Measurements from ENCODE around the gene BAZ1B. TPM values are rescaled to one million over a fixed set of nuclear protein-coding genes. Genes with fewer than 3 reads are reported as not detected.
"Not testable (repeated sequence)": the region's sequence is repeated elsewhere in the genome, so short reads cannot be mapped to it uniquely, and the experiment has no call there.

The BAZ1B gene
- total RNA-seq, 1 donor from 2014 or later = 55.7 TPM

GRCh38 chr7:73567140-73567539 is 45.0 kb upstream of the BAZ1B start:
- peaks cover 29% of the 10 kb centered on the region for H3K36me3 ChIP-seq

GRCh38 chr7:73566431-73566830 is 44.3 kb upstream of the BAZ1B start:
- H3K4me1 ChIP-seq; H3K27me3 ChIP-seq; H3K9me3 ChIP-seq; intact Hi-C loops (cut with DNase I); ATAC-seq; H3K27ac ChIP-seq; DNase-seq: not testable (repeated sequence)
- peak overlapping the region; percentile 43 for H3K4me3 ChIP-seq
- H3K36me3 ChIP-seq = peaks cover 22% of the 10 kb centered on the region

More at GRCh38 chr7:73567140-73567539, 45.0 kb upstream of the BAZ1B start:
- no peak overlapping the region for H3K4me3 ChIP-seq
- peaks cover 6% of the 10 kb centered on the region for H3K4me1 ChIP-seq
- DNase-seq (no peak), ATAC-seq (no peak)
- intact Hi-C loops (cut with DNase I) = no loop called here
- no peak overlapping the region for H3K27ac ChIP-seq
- no peaks in the 10 kb centered on the region for H3K9me3 ChIP-seq
- TF ChIP-seq CTCF (IDR thresholded peaks at IDR 0.05) = no peak
- H3K27me3 ChIP-seq = no peaks in the 10 kb centered on the region

- intact Hi-C loops (cut with DNase I) = no loop called here
- H3K9me3 ChIP-seq = no peaks in the 10 kb centered on the region
- peak overlapping the region; percentile 63 for H3K27ac ChIP-seq
- peak overlapping the region; percentile 43 for H3K4me3 ChIP-seq
- ATAC-seq (no peak), DNase-seq (no peak)
- H3K36me3 ChIP-seq = peaks cover 16% of the 10 kb centered on the region
- H3K27me3 ChIP-seq = no peaks in the 10 kb centered on the region
- H3K4me1 ChIP-seq = peaks cover 6% of the 10 kb centered on the region
- no peak for TF ChIP-seq CTCF (IDR thresholded peaks at IDR 0.05)
Observed at GRCh38 chr7:73565675-73566340, 43.7 kb upstream of the BAZ1B start.

DNA sequence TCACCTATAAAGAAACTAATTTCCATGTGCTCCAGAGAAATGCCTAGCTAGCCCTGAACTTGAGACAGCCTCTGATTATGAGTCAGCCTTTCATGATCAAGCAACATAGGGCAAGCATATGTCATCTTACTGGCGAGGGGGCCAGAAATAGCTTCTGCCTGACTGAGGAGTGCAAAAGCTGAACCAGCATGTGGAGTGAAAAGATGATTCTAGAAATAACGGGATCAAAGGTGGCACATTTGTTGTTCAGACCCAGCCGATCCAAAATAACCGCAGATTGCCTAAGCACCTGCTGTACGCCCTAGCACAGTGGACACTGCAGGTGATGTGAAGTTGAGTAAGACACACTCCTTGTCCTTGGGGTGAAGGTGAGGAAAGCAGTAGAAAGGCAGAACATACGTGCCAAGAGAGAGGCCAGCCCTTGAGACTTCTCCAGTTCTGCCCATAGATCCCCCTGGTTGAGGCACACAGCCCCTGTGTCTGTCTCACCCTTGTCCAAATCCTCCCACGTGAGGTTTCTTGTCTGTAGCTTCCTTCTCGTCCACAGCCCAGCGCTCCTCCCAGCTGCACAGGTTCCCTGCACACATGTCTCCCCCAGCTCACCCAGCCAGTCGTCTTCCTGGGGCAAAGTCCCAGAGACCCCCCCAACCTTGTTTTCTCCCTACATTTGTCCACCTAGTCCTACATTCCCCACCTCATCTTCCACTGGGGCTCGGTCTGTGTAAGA is 38.2 kb upstream of the BAZ1B start:
- Histone ChIP-seq H3K4me1 (peaks cover 13% of the 10 kb centered on the region), H3K27me3 (no peaks in the 10 kb centered on the region), H3K9me3 (no peaks in the 10 kb centered on the region), H3K36me3 (no peaks in the 10 kb centered on the region), H3K4me3 (no peak overlapping the region), H3K27ac (no peak overlapping the region)
- intact Hi-C loops (cut with DNase I) = no loop called here
- ATAC-seq (no peak), DNase-seq (no peak)
- TF ChIP-seq CTCF (IDR thresholded peaks at IDR 0.05) = no peak

DNA sequence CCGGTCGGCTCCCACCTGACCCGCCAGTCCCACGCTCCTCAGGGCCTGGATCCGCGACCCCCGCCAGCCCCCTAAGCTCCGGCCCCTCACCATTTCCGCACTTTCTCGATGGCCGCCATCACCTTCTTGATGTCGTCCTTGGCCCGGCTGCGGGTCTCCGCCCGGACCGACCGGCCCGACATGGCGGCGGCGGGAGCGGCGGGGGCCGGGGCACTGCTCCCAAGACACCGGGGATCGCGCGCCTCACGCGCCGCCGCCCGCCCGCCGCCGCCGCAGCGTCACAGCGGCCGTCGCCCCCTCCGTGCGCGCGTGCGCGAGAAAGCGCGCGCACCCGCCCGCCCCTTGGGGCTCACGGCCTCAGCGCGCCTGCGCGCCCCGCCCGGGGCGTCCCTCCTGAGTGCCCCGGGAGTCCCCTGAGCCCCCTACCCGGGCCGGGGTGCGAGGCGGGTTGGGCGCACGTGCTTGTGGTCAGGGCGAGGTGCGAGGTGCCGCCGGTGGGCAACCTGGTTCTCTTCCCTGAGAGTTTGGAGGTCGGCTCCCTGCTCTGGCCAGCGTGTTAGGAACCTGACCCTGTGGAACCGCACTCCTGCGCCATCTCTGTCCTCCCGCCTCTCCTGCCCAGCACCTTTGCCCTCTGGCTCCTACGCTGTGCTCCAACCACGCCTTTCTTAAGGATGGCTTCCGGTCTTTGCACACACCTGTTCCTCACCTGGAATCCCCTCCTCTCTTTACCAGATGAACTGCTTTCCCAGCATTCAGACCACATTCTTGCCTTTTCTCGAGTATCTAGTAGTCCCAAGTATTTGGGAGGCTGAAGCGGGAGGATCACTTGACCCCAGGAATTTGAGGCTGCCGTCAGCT is 35.5 kb upstream of the BAZ1B start, which contains the start of gene BCL7B:
BCL7B (minus strand) TSS at position 294 of the 861 bp plus-strand sequence; CDS start at position 182, 112 bp downstream.
- Histone ChIP-seq H3K27ac (peak within 1 kb of the TSS; percentile 97), H3K4me1 (peaks cover 19% of the 10 kb centered on the region), H3K9me3 (no peaks in the 10 kb centered on the region), H3K36me3 (peaks cover 20% of the 10 kb centered on the region), H3K27me3 (no peaks in the 10 kb centered on the region), H3K4me3 (peak within 1 kb of the TSS; percentile 89)
- intact Hi-C loops (cut with DNase I) = no loop called here
- no peak for TF ChIP-seq CTCF (IDR thresholded peaks at IDR 0.05)
- DNase-seq (peak; percentile 91), ATAC-seq (peak; percentile 83)
